SHP77 treated with DMSO at 0.1 percent for 48 hours (cell line): ENCODE measurements around the gene PPY.
"Not testable (repeated sequence)": the region's sequence is repeated elsewhere in the genome, so short reads cannot be mapped to it uniquely, and the experiment has no call there.

Experiments used
- DNase-seq: peaks from one replicate; lab custom pipeline; 2025; lab: John Stamatoyannopoulos, UW

Gene PPY

DNA sequence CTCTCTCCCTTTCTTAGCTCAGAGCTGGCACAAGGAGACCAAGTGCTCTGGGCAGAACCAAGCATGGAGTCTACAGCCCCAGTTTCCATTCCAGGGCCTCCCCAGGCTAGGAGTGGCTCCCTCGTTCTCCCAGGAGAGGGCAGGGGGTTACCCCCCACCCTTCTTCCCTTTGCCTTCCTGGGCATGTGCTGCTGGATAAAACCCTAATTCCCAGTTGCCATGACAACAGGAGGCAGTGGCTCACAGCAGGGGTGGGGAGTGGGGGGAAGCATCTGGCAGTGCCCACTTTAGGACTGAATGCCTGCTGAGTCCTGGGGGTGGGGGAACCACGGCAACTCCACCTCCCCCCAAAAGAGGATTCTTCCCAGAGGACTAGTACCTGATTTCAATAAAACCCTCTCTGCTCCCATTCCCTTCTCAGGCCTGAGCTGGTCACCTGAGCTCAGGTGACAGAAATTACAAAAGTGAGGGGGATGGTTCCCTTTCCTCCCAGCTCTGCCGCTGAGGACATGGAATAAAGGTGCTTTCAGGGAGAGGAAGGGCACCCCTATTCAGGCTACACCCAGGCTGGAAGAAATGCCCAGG, 36.8 kb downstream of the PPY start:
- no peak for DNase-seq

GRCh38 chr17:43901861-43902589, 40.3 kb downstream of the PPY start:
- DNase-seq = no peak

- no peak for DNase-seq
Observed at GRCh38 chr17:43900858-43901754, 41.2 kb downstream of the PPY start.

GRCh38 chr17:43900183-43900857, 42.0 kb downstream of the PPY start:
- peak; percentile 61 for DNase-seq

GRCh38 chr17:43898446-43898845, 43.8 kb downstream of the PPY start:
- DNase-seq = no peak

DNA sequence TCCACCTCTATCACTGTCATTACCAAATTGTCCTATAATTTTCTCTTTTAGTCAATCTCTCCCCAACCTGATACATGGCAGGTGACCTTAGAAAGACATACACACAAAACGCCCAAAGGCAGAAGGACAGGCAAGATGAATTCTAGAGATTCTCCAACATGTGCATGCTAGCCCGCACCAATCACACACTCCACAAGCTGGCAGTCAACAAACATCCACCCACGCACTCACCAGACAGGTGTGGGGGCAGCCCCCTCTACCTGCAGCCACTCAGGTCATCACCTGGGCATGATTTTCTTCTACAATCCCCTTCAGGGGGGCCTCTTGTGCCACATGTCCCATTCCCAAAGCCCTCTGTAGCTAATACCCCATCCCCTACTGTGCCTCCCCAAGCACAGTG, 44.4 kb downstream of the PPY start:
- DNase-seq = no peak

DNA sequence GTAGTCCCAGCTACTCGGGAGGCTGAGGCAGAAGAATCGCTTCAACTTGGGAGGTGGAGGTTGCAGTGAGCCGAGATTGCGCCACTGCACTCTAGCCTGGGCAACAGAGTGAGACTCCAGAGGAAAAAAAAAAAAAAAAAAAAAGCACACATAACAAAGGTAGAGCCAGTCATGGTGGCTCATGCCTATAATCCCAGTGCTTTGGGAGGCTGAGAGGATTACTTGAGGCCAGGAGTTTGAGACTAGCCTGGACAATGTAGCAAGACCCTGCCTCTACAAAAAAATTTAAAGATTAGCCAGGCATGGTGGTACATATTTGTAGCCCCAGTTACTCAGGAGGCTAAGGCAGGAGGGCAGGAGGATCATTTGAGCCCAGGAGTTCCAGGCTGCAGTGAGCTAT, 47.8 kb downstream of the PPY start:
- DNase-seq = not testable (repeated sequence)

- DNase-seq = no peak
Observed at GRCh38 chr17:43892647-43892952, 49.7 kb downstream of the PPY start.

DNA sequence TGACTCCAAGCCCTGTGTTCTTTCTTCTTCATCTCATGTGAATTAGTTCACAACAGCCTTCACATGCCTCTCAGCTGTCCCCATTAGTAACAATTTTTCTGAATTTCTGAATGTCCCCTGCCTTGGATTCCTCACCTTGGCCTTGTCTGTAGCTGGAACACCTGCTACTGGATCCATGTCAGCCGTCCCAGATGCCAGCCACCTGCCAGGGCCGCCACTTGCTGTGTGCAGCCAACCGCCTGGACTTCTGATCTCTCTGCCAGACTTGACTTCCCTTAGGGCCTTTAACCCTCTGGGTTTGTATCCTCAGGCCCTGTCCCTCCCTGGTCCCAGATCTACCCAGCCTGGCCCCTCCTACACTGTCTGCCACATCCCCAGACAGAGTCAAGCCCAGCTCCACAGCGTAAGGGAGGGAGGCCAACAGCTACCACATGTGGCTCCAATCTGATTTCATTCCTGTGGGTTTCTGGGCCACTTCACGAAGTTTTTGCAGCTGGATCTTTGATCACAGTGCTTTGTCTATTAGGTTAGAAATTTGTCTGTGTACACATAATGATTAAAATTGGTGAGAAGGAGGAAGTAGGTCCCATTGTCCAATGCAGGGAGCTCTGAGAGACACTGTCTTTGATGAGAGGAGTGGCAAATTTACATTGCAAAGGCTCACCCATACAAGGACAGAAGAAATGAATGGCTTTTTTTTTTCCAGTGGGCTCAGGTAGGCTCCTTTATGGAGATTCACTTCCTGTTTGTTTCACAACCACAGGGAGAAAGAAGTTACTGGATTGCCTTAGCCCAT, 50.2 kb downstream of the PPY start:
- no peak for DNase-seq
